ENCODE measurements around the gene PSPC1.

GRCh38 chr13:19763618-19764017 lies 19.1 kb downstream of the PSPC1 start:
- TF ChIP-seq CTCF (IDR thresholded peaks at IDR 0.05) (no peak), POLR2A (IDR thresholded peaks at IDR 0.05) (no peak)
